ENCODE results near the gene RBM44.

- no peak for TF ChIP-seq CTCF (IDR thresholded peaks at IDR 0.05)
- TF ChIP-seq POLR2A (IDR thresholded peaks at IDR 0.05), result no peak
These were observed 71.5 kb downstream of the RBM44 start for GRCh38 chr2:237870126-237870525.

All from testis (tissue), 2 donors.